HG03469 (cell line): Measurements from ENCODE around the gene WIPF1.

Experiments
- ATAC-seq: cut with Tn5 transposase; IDR thresholded peaks from one replicate; pipeline ENCODE4 v1.9.1; 2021; ENCODE audit warnings: mild to moderate bottlenecking, moderate library complexity, moderate number of reproducible peaks; ENCODE audit not compliant: unreplicated experiment

Gene WIPF1

DNA sequence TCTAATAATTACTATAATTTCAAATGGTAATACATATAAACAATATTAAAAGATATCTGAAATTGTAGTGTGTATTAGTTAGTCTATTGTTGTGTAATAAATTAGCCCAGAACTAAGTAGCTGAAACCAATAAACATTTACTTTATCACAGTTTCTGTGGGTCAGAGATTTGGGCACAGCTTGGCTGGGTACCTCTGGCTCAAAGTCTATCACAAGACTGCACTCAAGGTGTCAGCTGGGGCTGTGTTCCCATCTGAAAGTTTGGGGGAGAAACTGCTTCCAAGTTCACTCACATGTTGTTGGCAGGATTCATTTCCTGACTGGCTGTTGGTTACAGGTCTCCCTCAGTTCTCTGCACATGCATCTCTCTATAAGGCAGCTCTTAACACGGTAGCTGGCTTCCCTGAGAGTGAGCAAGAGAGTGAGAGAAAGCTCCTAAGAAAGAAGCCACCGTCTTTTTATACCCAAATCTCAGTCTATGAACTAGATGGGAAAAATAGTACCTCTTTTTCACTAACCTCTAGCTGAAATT lies 25.6 kb upstream of the WIPF1 start:
- ATAC-seq = no peak

DNA sequence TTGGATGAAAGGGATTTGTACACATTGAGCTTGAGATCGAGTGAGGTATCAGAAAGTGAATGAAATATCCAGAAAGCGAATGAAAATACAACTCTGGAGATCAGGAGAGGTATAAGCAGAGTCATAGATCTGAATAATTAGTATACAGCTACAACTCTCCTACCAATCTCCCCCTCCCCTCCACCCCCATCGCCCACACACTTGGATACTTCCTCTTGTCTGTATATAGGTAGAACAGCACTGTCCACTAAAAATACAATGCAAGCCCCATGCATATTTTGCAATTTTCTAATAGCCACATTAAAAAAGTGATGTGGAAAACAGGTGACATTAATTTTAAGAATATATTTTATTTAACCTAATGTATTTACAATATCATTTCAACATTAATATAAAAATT lies 23.7 kb upstream of the WIPF1 start:
- no peak for ATAC-seq

DNA sequence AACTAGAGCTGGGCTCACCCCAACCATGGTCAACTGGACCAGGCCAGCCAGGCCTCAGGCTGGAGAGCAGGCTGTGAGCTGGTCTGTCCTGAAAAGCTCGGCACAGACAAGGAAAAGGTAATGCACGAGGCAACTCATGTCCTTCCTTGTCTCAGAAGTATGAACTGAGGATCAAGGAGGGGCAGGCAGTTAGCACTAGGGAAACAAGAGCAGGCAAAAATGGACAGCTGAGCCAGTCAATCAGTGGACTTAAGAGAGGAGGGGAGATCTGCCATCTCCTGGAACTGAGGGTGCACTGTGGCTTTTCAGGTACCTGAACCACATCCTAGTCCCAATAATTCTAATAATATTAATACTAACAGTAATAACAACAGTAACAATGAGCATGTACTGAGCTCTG lies 20.6 kb upstream of the WIPF1 start:
- ATAC-seq = no peak

GRCh38 chr2:174617718-174618117 lies 20.1 kb upstream of the WIPF1 start:
- no peak for ATAC-seq

GRCh38 chr2:174617120-174617519 lies 19.5 kb upstream of the WIPF1 start:
- ATAC-seq = no peak

GRCh38 chr2:174615871-174616436 lies 18.4 kb upstream of the WIPF1 start:
- no peak for ATAC-seq

- ATAC-seq = no peak
Measured at GRCh38 chr2:174614261-174614660, 16.7 kb upstream of the WIPF1 start.

DNA sequence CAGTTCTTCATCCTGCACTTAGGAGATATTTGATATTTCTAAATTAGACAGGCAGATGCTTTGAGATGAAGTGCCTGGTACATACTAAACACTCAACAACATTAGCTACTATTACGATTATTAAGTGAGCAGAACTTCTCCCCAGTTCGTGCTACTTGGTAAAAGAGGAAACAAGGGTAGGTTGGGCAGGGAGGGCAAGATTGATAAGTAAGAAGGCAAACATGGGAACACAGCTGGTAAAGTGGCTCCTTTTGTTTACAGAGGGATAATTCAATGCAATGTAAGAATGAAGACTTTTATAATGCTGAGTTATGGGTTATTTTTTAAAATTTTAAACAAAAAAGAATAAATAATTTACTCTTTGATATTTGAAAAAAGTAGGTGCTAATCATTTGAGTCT lies 15.9 kb upstream of the WIPF1 start:
- no peak for ATAC-seq

DNA sequence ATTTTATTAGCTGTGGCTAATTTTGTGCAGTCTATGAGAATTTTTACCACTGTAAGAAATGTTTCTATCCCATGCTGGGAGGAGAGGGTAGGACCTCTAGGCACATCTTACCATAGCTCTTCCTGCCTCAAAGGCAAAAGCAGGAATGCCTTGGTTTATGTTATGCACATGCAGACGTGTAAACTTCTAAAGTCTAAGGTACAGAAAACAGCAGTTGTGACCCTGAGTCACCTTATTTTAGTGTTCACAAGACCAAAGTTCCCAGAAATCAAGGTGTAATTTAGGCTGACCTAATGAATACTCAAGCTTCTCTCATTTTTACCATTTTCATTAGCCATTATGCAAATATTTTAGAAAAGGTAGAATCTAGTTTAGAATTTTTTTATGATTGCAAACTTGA lies 15.4 kb upstream of the WIPF1 start:
- ATAC-seq = no peak

DNA sequence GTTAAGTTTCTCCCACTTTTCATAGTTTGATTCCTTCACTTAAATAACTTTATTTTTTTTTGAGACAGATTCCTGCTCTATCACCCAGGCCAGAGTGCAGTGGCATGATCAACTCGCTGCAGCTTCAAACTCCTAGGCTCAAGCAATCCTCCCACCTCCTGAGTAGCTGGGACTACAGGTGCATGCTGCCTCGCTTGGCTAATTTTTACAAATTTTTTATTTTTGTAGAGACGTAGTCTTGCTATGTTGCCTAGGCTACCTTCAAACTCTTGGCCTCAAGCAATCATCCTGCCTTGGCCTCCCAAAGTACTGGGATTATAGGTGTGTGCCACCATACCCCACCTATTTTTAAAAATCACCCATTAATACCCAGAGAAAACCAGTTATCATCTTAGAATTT lies 14.2 kb upstream of the WIPF1 start:
- ATAC-seq = no peak

- no peak for ATAC-seq
Measured at GRCh38 chr2:174611006-174611405, 13.4 kb upstream of the WIPF1 start.

DNA sequence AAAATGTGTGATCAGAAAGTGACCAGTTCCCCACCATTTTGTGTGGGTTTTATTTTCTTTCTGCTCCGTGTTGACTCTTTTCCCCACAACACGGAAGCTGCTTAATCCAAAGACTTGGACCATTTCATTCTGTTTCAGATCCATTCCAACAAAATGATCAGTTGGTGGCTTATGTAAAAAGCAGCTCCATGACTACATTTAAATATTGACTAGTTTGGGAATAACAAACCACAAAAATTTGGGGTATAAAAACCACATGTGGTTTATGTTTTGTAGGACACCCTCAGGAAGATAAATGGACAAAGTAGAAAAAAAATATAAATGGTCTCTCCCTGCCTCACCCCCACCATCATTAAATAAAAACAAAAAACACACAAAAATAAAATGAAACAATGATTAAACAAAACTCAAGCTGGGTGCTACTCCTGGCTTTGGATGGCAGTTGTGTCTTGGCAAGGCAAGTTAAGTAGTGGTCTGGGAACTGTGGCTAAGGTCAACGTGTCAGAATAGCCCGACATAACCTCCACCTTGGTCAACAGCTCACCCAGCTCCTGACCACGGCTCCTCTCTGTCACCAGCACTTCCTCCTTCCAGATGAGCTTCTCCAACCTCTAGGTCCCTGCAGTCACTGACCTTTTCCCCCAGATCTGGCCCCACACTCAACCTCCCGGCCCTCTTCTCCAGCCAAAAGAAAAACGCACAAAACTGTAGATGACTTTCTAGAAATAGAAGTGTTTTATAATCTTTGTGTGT lies 12.8 kb upstream of the WIPF1 start:
- no peak for ATAC-seq

DNA sequence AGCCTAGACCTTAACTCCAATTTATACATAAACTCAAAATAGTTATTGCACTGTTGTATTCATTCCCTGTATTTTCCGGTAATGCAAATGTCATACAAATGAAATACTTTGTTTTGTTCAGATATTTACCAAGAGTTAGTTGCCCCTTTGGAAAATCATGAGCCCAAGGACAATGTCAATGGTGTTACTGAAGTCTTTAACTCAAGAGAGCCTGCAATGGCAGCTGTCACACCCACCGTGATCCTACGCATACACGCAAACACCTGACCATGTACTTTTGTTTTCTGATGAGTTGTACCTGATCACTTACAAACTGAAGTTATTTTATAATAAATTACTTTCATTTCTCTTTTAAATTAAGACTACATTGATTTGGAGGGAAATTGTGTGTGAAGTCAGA lies 11.7 kb upstream of the WIPF1 start:
- no peak for ATAC-seq

- ATAC-seq = peak; percentile 18
Measured at GRCh38 chr2:174608866-174609214, 11.2 kb upstream of the WIPF1 start.

- peak; percentile 65 for ATAC-seq
Measured at GRCh38 chr2:174607989-174608865, 10.6 kb upstream of the WIPF1 start.

DNA sequence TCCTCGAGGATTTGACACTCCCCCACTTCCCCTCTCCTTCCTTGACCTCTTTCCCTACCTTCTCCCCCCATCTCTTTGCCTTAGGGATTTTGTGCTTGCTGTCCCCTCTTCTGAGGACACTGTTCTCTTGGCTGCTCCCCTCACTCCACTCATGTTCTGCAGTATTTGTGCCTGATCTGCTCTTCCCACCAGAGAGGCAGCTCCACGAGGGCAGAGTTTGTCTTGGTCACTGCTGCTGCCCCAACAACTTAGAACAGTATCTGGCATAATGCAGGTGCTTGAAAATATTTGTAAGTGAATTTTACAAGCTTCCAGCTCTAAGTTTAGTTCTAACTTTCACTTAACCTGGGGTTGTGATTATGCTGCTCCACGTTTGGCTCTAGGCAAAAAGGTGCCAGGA lies 10.0 kb upstream of the WIPF1 start:
- no peak for ATAC-seq

- ATAC-seq = peak; percentile 39
Measured at GRCh38 chr2:174606336-174606735, 8.7 kb upstream of the WIPF1 start.

DNA sequence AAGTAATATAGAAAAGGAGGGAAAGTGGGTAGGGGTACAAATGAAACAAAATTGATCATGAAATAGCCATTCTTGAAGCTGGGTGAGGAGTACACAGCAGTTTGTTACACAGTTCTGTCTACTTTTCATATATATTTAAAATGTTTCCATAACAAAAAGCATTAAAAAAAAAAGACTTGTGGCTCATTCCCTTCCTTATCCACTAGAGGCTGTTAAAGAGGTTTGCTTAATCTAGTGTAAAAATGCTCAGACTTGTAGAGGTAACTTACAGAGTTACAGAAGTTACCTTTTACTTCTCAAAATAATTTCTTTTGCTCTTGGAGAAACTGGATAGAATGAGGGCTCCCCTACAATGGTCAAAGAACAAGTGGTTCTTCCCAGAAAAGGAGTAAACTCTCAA lies 8.1 kb upstream of the WIPF1 start:
- no peak for ATAC-seq

GRCh38 chr2:174603280-174603679 lies 5.7 kb upstream of the WIPF1 start:
- no peak for ATAC-seq

- ATAC-seq = no peak
Measured at GRCh38 chr2:174602745-174603144, 5.1 kb upstream of the WIPF1 start.

DNA sequence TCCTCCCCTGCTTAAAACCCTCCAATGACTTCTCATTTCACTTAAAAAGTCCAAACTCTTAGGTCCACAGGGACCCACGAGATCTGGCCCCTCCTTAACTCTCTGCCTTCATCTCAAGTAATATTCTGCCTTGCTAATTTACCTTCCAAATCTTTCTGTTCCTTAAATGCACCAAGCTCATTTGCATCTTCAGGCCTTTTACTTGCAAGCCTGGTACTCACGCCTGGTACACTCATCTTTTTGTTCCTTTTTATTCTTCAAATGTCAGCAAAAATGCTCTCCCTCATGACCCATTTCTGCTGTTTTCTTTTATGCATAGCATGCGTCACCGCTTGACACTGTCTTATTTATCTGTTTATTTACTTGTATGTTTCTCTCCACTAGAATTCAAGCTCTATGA lies 2.7 kb upstream of the WIPF1 start:
- ATAC-seq = no peak
